ENCODE data around the gene MAP6.

MAP6 gene

DNA sequence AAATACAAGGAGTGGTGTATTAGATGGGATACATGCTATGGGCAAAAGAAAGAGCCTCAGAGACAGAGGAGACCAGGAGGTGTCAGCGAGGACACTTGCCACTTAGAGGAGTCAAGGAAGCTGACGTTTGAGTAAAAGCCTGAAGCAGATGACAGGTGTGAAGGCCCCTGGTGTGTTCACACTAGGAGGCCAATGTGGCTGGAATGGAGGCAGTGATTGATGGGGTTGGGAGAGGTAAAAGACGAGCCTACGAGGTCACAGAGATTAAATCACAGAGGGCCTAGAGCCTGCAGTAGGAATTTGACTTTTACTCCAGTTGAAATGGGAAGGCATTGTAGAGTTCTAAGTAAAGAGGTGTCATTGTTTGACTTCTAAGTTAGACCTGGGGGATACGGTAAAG lies 131.1 kb downstream of the MAP6 start:
- Mint-ChIP-seq H3K4me3 (no peak overlapping the region), H3K9me3 (no peaks in the 10 kb centered on the region), H3K4me1 (peaks cover 36% of the 10 kb centered on the region)

More for the DNA sequence above, 131.1 kb downstream of the MAP6 start:
- H3K36me3 Mint-ChIP-seq (ENCODE audit: low read depth) = no peaks in the 10 kb centered on the region
- TF ChIP-seq, protein P1, sequence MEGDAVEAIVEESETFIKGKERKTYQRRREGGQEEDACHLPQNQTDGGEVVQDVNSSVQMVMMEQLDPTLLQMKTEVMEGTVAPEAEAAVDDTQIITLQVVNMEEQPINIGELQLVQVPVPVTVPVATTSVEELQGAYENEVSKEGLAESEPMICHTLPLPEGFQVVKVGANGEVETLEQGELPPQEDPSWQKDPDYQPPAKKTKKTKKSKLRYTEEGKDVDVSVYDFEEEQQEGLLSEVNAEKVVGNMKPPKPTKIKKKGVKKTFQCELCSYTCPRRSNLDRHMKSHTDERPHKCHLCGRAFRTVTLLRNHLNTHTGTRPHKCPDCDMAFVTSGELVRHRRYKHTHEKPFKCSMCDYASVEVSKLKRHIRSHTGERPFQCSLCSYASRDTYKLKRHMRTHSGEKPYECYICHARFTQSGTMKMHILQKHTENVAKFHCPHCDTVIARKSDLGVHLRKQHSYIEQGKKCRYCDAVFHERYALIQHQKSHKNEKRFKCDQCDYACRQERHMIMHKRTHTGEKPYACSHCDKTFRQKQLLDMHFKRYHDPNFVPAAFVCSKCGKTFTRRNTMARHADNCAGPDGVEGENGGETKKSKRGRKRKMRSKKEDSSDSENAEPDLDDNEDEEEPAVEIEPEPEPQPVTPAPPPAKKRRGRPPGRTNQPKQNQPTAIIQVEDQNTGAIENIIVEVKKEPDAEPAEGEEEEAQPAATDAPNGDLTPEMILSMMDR (IDR thresholded peaks at IDR 0.05; ENCODE audit: unreplicated experiment in 3 of 3) = no peak
- peak overlapping the region in 2 of 3 experiments; percentile 5 to 8 for H3K27ac Mint-ChIP-seq
- H3K27me3 Mint-ChIP-seq (ENCODE audit: low read depth) = peaks cover 9% of the 10 kb centered on the region
